Activated T-cell treated with anti-CD3 and anti-CD28 coated beads for 4 hours (primary cell): Measurements from ENCODE around the gene GATB.

Experiments used
- DNase-seq: peaks from one replicate; pipeline ENCODE4 v3.0.0-alpha.2; 2020

Gene GATB

GRCh38 chr4:151640381-151640780 is 120.4 kb downstream of the GATB start:
- no peak for DNase-seq

GRCh38 chr4:151638295-151638858 is 122.4 kb downstream of the GATB start:
- DNase-seq = no peak

- DNase-seq = no peak
Measured at GRCh38 chr4:151631349-151631748, 129.5 kb downstream of the GATB start.

GRCh38 chr4:151629097-151629783 is 131.6 kb downstream of the GATB start:
- no peak for DNase-seq

- DNase-seq = no peak
Measured at GRCh38 chr4:151628001-151628608, 132.7 kb downstream of the GATB start.

GRCh38 chr4:151627491-151627890 is 133.3 kb downstream of the GATB start:
- no peak for DNase-seq

- no peak for DNase-seq
Measured at GRCh38 chr4:151626751-151627150, 134.1 kb downstream of the GATB start.

- DNase-seq = no peak
Measured at GRCh38 chr4:151626228-151626627, 134.6 kb downstream of the GATB start.

GRCh38 chr4:151624626-151625565 is 135.9 kb downstream of the GATB start:
- DNase-seq = no peak
